Activated CD4-positive, alpha-beta T cell treated with anti-CD3 and anti-CD28 coated beads for 36 hours (primary cell): ENCODE measurements around the gene KRT2. TPM values are rescaled to one million over a fixed set of nuclear protein-coding genes. Genes with fewer than 3 reads are reported as not detected.

Source experiments
- ATAC-seq: fragments of 200-7000 bp; cut with Tn5 transposase; one replicate; pipeline ENCODE4 v1.10.0; 2021; ENCODE audit warnings: mild to moderate bottlenecking, moderate library complexity
- CTCF ChIA-PET: fragments of 350-600 bp; sonication (Branson Sonifier 250); formaldehyde crosslinking; loops from one replicate; lab custom pipeline; 2021; ENCODE audit warnings: antibody characterized with exemption; lab: Charles Lee
- POLR2A ChIA-PET: fragments of 350-600 bp; sonication (Branson Sonifier 250); formaldehyde crosslinking; loops from one replicate; lab custom pipeline; 2021; ENCODE audit warnings: antibody characterized with exemption, inconsistent platforms; lab: Charles Lee
- DNase-seq: peaks from one replicate; pipeline ENCODE4 v3.0.0-alpha.2; 2020
- H3K27ac Mint-ChIP-seq: one replicate; pipeline ENCODE4 v1.8.0; 2021; ENCODE audit warnings: mixed read lengths
- H3K27me3 Mint-ChIP-seq: one replicate; pipeline ENCODE4 v1.8.0; 2021; ENCODE audit warnings: mixed read lengths
- H3K36me3 Mint-ChIP-seq: one replicate; pipeline ENCODE4 v1.8.0; 2021; ENCODE audit warnings: low read depth, mixed read lengths
- H3K4me1 Mint-ChIP-seq: one replicate; pipeline ENCODE4 v1.8.0; 2021; ENCODE audit warnings: mixed read lengths
- H3K4me3 Mint-ChIP-seq: one replicate; pipeline ENCODE4 v1.8.0; 2021; ENCODE audit warnings: mild to moderate bottlenecking, moderate library complexity, mixed read lengths
- H3K9me3 Mint-ChIP-seq: one replicate; pipeline ENCODE4 v1.8.0; 2021; ENCODE audit warnings: low read depth, mixed read lengths
- intact Hi-C, 2 experiments: fragments of 100-400 bp; cut with DNase I in 1 of 2; cut with micrococcal nuclease in 1 of 2; formaldehyde crosslinking; loops; one replicate each; pipeline versions ENCODE4 v1.14.2 to v1.15.1; 2022 to 2024; cut with DNase I, micrococcal nuclease
- total RNA-seq, 2 experiments: library from RNA; stranded (reverse); gene quantifications; one replicate each; pipeline ENCODE4 v1.2.3, GENCODE V29; 2021

KRT2 gene
- total RNA-seq, 2 experiments from 2014 or later = not detected

DNA sequence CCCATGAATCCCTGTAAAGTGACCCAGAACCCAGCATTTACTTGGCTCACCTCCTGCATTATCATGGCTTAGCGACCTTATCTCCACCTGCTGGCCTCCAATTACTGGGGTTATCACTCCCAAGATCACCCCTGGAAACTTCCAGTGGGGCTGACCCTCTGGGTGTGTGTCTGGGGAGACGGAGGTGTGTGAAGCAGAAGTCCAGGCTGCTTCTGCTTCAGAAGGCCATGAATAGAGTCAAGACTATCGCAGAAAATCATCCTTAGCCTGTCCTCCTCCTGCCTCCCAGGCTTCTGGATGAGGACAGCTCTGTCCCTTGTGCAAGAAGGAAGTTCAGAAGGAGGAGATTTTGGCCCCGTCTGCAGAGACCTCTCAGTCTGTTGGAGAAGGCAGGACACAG, 50.3 kb downstream of the KRT2 start:
- POLR2A ChIA-PET = no interaction called here
- CTCF ChIA-PET = no interaction called here
- no peak overlapping the region for H3K27ac Mint-ChIP-seq
- intact Hi-C loops = no loop called here
- no peaks in the 10 kb centered on the region for H3K36me3 Mint-ChIP-seq
- no peak for DNase-seq
- no peaks in the 10 kb centered on the region for H3K9me3 Mint-ChIP-seq
- H3K4me3 Mint-ChIP-seq = no peak overlapping the region
- H3K27me3 Mint-ChIP-seq = no peaks in the 10 kb centered on the region
- H3K4me1 Mint-ChIP-seq = peaks cover 47% of the 10 kb centered on the region
- ATAC-seq = no peak

GRCh38 chr12:52600941-52601481, 51.0 kb downstream of the KRT2 start, which contains the start of gene KRT72:
Gene KRT72, minus strand, starts transcription at chr12:52601463. Its CDS starts 11 bp downstream, at chr12:52601452.
- no peaks in the 10 kb centered on the region for H3K27me3 Mint-ChIP-seq
- H3K4me3 Mint-ChIP-seq = no peak within 1 kb of the TSS
- H3K27ac Mint-ChIP-seq = no peak within 1 kb of the TSS
- H3K4me1 Mint-ChIP-seq = peaks cover 43% of the 10 kb centered on the region
- intact Hi-C loops = no loop called here
- H3K9me3 Mint-ChIP-seq = no peaks in the 10 kb centered on the region
- ATAC-seq = no peak
- POLR2A ChIA-PET = no interaction called here
- CTCF ChIA-PET = no interaction called here
- no peaks in the 10 kb centered on the region for H3K36me3 Mint-ChIP-seq
- DNase-seq = no peak

GRCh38 chr12:52600475-52600874, 51.5 kb downstream of the KRT2 start:
- Mint-ChIP-seq H3K4me1 (peaks cover 38% of the 10 kb centered on the region), H3K4me3 (no peak overlapping the region), H3K27ac (no peak overlapping the region), H3K27me3 (no peaks in the 10 kb centered on the region), H3K9me3 (no peaks in the 10 kb centered on the region), H3K36me3 (no peaks in the 10 kb centered on the region)
- intact Hi-C loops = no loop called here
- POLR2A ChIA-PET = no interaction called here
- CTCF ChIA-PET = interaction anchor here (0.6 kb wide), 1 partner anchor 15 kb away, joined by 3 read pairs; no protein-coding TSS in a partner anchor
- ATAC-seq = no peak
- no peak for DNase-seq

DNA sequence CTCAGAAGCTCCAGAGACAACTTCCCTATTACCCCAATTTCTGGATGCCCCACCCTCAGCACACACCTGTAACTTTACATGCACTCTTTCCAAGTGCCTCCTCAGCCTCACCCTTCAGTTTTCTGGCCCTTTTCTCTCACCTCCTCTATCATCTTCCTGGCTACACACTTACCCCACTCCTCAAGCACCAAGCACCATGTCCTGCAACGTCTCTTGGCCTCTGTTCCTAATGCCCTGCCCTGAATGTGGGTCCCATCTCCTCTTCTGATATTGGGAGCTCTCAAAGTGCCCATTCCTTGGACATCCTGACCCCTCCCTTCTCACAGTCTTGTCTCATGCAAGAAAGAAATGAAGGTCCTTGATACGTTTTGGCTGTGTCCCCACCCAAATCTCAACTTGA, 51.9 kb downstream of the KRT2 start:
- no peak overlapping the region for H3K4me3 Mint-ChIP-seq
- H3K27ac Mint-ChIP-seq = no peak overlapping the region
- ChIA-PET POLR2A (no interaction called here), CTCF (interaction anchor here (0.6 to 1.0 kb wide), 3 partner anchors 14 to 286 kb away, joined by 3 read pairs; no protein-coding TSS in a partner anchor)
- intact Hi-C loops = no loop called here
- H3K9me3 Mint-ChIP-seq = no peaks in the 10 kb centered on the region
- no peak for DNase-seq
- H3K36me3 Mint-ChIP-seq = no peaks in the 10 kb centered on the region
- no peak for ATAC-seq
- peaks cover 34% of the 10 kb centered on the region for H3K4me1 Mint-ChIP-seq
- no peaks in the 10 kb centered on the region for H3K27me3 Mint-ChIP-seq

GRCh38 chr12:52598966-52599365, 53.0 kb downstream of the KRT2 start:
- ATAC-seq = no peak
- Mint-ChIP-seq H3K9me3 (no peaks in the 10 kb centered on the region), H3K27me3 (no peaks in the 10 kb centered on the region), H3K27ac (no peak overlapping the region), H3K36me3 (no peaks in the 10 kb centered on the region), H3K4me3 (no peak overlapping the region), H3K4me1 (peaks cover 24% of the 10 kb centered on the region)
- ChIA-PET CTCF (interaction anchor here (1.0 to 1.3 kb wide), 2 partner anchors 18 to 28 kb away, joined by 3 to 4 read pairs; no protein-coding TSS in a partner anchor), POLR2A (no interaction called here)
- no peak for DNase-seq
- intact Hi-C loops = no loop called here

Other genes with a start within 250 kb of the KRT2 start
- gene KRT82, start 245.9 kb downstream of the KRT2 start, total RNA-seq = not detected
- not detected for gene KRT75, start 217.8 kb downstream of the KRT2 start, total RNA-seq
- gene KRT6B, start 200.1 kb downstream of the KRT2 start, total RNA-seq = not detected
- gene KRT6C, start 178.4 kb downstream of the KRT2 start, total RNA-seq = not detected
- not detected for gene KRT6A, start 159.0 kb downstream of the KRT2 start, total RNA-seq
- gene KRT5, start 131.8 kb downstream of the KRT2 start, total RNA-seq = not detected
- not detected for gene KRT71, start 99.1 kb downstream of the KRT2 start, total RNA-seq
- gene KRT74, start 78.4 kb downstream of the KRT2 start, total RNA-seq = not detected
- gene KRT72, start 50.7 kb downstream of the KRT2 start, total RNA-seq = 1 to 10 TPM; 3.2 TPM
- 1 to 10 TPM; 1.7 to 1.9 TPM for gene KRT73, start 33.7 kb downstream of the KRT2 start, total RNA-seq
- gene KRT1, start 28.2 kb upstream of the KRT2 start, total RNA-seq = not detected
- gene KRT77, start 51.3 kb upstream of the KRT2 start, total RNA-seq = not detected
- not detected for gene KRT76, start 125.1 kb upstream of the KRT2 start, total RNA-seq
- not detected for gene KRT3, start 143.9 kb upstream of the KRT2 start, total RNA-seq
- gene KRT4, start 161.9 kb upstream of the KRT2 start, total RNA-seq = not detected
- gene KRT79, start 182.1 kb upstream of the KRT2 start, total RNA-seq = under 1 TPM; 0.09 to 0.16 TPM
- gene KRT78, start 196.8 kb upstream of the KRT2 start, total RNA-seq = not detected